Left lung (tissue), 10 donors: Measurements from ENCODE around the gene MUC2. TPM values are rescaled to one million over a fixed set of nuclear protein-coding genes. Genes with fewer than 3 reads are reported as not detected.
A peak's percentile ranks its signal among the peaks of the same experiment; 100 is the strongest.

Experiments
- ATAC-seq: fragments of 200-7000 bp; cut with Tn5 transposase; one replicate; pipeline ENCODE4 v1.9.1; 2020; ENCODE audit warnings: moderate library complexity
- DNase-seq, 4 donors: peaks; one replicate each; pipeline ENCODE4 v3.0.0-alpha.2; 2013 to 2020
- H3K27ac ChIP-seq, 2 donors: fragments of 200-600 bp; sonication (generic) in 1 of 2; one replicate each; pipeline versions ENCODE4 v1.5.0 to v1.8.0; 2020 to 2021
- H3K27me3 ChIP-seq, 2 donors: fragments of 200-600 bp; sonication (generic) in 1 of 2; one replicate each; pipeline versions ENCODE4 v1.5.0 to v1.8.0; 2020 to 2021
- H3K36me3 ChIP-seq, 2 donors: fragments of 200-600 bp; sonication (generic) in 1 of 2; one replicate each; pipeline versions ENCODE4 v1.5.0 to v1.8.0; 2020 to 2021
- H3K4me1 ChIP-seq, 2 donors: fragments of 200-600 bp; one replicate each; pipeline ENCODE4 v1.8.0; 2021
- H3K4me3 ChIP-seq, 2 donors: fragments of 200-600 bp; sonication (generic) in 1 of 2; one replicate each; pipeline versions ENCODE4 v1.5.0 to v1.8.0; 2020 to 2021; ENCODE audit warnings: mild to moderate bottlenecking in 1 of 2
- H3K9me3 ChIP-seq, 2 donors: fragments of 200-600 bp; sonication (generic) in 1 of 2; one replicate each; pipeline versions ENCODE4 v1.5.0 to v1.8.0; 2020 to 2021
- intact Hi-C, 2 donors: fragments of 100-400 bp; cut with DNase I; formaldehyde crosslinking; loops; one replicate each; pipeline versions ENCODE4 v1.11.2 to v1.14.2; 2022
- polyA plus RNA-seq, 6 donors: library from polyadenylated mRNA; unstranded; fragments of 120-200 nt; gene quantifications; one replicate each; pipeline ENCODE4 v1.2.1, GENCODE V29; 2013; ENCODE audit not compliant: insufficient read length in 6 of 6
- total RNA-seq, 2 donors: library from RNA; stranded (reverse); fragmentation: NEBNext Ultra II Directional; extraction: Animal tissue kit (Norgen Biotek cat#: 25700); gene quantifications; one replicate each; pipeline ENCODE4 v1.2.1, GENCODE V29; 2021
- TF ChIP-seq, protein P1 (sequence below), 2 donors: fragments of 200-600 bp; sonication (generic) in 1 of 2; IDR thresholded peaks; one replicate each; pipeline versions ENCODE4 v1.5.0 to v1.8.0; 2021; ENCODE audit warnings: antibody characterized with exemption in 2 of 2
- donor health status: DM: no; HTN: yes; CAD: no.
- donor health status: DM: no; HTN: no; CAD: no.

Gene MUC2
- total and polyA plus RNA-seq, 8 donors: 0.02 to 0.03 (median 0.03) TPM; not detected in 3

DNA sequence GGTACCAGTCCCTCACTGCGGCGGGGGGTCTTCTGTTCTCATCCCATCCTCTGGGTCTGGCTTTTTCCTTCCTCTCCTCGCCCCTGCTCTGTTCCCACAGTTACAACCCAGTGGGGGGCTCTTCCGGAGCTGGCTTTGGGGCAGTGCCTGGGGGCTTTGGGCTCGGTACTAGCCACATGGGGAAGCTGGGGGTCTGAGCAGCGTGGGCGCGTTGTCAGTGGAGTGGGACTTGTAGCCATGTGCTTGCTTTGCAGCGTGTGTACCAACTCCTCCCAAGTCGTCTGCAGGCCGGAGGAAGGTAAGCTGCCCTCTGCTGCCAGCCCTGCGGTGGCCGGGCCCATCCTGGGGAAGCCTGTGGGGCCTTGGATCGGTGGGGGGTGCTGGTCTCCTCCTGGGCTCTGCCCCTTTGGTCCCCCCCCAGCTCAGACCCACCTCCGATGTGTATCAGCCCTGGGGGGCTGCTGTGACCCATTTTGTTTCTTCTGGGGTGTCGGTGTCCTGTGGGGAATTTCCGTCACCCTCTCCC is 17.5 kb downstream of the MUC2 start:
- no peak for ATAC-seq
- Histone ChIP-seq H3K36me3 (no peaks in the 10 kb centered on the region), H3K4me3 (no peak overlapping the region), H3K4me1 (no peaks in the 10 kb centered on the region), H3K9me3 (no peaks in the 10 kb centered on the region), H3K27ac (no peak overlapping the region), H3K27me3 (no peaks in the 10 kb centered on the region)
- DNase-seq: peak in 1 of 4 donors; percentile 69
- TF ChIP-seq, protein P1, sequence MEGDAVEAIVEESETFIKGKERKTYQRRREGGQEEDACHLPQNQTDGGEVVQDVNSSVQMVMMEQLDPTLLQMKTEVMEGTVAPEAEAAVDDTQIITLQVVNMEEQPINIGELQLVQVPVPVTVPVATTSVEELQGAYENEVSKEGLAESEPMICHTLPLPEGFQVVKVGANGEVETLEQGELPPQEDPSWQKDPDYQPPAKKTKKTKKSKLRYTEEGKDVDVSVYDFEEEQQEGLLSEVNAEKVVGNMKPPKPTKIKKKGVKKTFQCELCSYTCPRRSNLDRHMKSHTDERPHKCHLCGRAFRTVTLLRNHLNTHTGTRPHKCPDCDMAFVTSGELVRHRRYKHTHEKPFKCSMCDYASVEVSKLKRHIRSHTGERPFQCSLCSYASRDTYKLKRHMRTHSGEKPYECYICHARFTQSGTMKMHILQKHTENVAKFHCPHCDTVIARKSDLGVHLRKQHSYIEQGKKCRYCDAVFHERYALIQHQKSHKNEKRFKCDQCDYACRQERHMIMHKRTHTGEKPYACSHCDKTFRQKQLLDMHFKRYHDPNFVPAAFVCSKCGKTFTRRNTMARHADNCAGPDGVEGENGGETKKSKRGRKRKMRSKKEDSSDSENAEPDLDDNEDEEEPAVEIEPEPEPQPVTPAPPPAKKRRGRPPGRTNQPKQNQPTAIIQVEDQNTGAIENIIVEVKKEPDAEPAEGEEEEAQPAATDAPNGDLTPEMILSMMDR (IDR thresholded peaks at IDR 0.05): no peak
- intact Hi-C loops: no loop called here

DNA sequence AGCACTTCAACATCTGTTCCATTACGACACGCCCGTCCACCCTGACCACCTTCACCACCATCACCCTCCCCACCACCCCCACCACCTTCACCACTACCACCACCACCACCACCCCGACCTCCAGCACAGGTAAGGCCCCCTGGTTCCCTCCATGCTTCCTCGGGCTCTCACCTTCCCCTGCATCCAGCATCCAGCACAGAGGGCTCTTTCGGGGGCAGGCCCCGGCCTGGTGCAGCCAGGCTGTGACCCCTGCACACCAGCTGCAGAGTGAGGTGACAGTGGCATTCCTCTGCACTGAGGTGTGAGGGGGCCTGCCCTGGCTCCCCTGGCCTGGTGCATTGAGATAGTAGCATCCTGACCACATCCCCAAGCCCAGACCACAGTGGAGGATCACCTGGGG is 18.2 kb downstream of the MUC2 start:
- intact Hi-C loops: no loop called here
- DNase-seq (peak in 1 of 4 donors; percentile 65), ATAC-seq (no peak)
- no peaks in the 10 kb centered on the region for H3K36me3 ChIP-seq
- no peaks in the 10 kb centered on the region for H3K27me3 ChIP-seq
- no peak overlapping the region for H3K4me3 ChIP-seq
- no peak overlapping the region for H3K27ac ChIP-seq
- TF ChIP-seq, protein P1 (IDR thresholded peaks at IDR 0.05): no peak
- H3K4me1 ChIP-seq: no peaks in the 10 kb centered on the region
- H3K9me3 ChIP-seq: no peaks in the 10 kb centered on the region

DNA sequence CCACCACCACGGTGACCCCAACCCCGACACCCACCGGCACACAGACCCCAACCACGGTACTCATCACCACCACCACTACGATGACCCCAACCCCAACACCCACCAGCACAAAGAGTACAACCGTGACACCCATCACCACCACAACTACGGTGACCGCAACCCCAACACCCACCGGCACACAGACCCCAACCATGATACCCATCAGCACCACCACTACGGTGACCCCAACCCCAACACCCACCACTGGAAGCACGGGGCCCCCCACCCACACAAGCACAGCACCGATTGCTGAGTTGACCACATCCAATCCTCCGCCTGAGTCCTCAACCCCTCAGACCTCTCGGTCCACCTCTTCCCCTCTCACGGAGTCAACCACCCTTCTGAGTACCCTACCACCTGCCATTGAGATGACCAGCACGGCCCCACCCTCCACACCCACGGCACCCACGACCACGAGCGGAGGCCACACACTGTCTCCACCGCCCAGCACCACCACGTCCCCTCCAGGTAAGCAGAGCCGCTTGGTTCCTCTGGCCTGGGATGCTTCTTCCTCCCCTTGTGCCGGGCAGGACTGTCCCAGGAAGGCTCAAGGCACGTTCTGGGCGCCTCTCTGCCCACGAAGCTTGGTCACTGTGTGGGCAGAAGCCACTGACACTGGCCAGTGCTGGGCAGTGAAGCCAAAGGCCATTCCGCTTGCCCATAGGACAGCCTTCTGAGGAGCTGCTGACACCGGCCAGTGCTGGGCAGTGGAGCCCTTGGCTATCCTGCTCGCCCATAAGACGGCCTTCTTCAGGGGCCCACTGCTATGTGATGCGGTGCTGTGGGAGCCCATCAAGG is 25.1 kb downstream of the MUC2 start:
- Histone ChIP-seq H3K27me3 (peaks cover 0 to 7% of the 10 kb centered on the region in 2 donors), H3K27ac (no peak overlapping the region), H3K4me3 (no peak overlapping the region), H3K36me3 (no peaks in the 10 kb centered on the region), H3K4me1 (no peaks in the 10 kb centered on the region), H3K9me3 (no peaks in the 10 kb centered on the region)
- ATAC-seq: no peak
- peak in 1 of 4 donors; percentile 43 for DNase-seq
- intact Hi-C loops: no loop called here
- TF ChIP-seq, protein P1 (IDR thresholded peaks at IDR 0.05): no peak

DNA sequence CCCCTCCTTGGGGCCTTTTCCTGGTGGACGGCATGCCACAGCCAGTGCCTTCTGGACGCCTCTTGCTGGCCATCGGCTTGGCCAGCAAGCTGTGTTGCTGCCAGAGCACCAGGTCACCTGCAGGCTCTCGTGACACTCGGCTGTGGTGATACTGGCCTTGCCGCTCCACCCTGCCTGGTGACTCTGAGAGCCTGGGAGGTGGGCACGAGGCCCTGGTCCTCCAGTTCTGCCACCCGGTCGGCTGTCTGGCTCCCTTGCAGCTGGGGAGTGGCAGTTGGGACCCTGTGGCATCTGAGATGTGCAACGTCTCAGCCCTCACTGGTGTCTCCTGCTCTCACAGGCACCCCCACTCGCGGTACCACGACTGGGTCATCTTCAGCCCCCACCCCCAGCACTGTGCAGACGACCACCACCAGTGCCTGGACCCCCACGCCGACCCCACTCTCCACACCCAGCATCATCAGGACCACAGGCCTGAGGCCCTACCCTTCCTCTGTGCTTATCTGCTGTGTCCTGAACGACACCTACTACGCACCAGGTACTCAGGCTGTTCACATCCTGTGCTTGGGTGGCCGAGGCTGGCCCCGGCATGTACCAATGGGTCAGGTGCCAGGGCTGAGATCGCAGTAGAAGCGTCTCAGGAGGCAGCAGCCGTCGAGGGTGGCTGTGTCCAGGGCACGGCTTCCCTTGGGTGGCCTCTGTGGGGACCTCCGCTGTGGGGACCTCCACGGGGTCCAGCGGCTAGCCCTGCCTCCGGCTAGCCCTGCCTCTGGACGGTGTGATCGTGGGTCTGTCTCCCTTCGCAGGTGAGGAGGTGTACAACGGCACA is 26.0 kb downstream of the MUC2 start:
- intact Hi-C loops: no loop called here
- Histone ChIP-seq H3K4me3 (no peak overlapping the region), H3K9me3 (no peaks in the 10 kb centered on the region), H3K27ac (no peak overlapping the region), H3K36me3 (no peaks in the 10 kb centered on the region), H3K27me3 (peaks cover 0 to 8% of the 10 kb centered on the region in 2 donors), H3K4me1 (no peaks in the 10 kb centered on the region)
- peak in 1 of 4 donors; percentile 54 for DNase-seq
- ATAC-seq: no peak
- TF ChIP-seq, protein P1 (IDR thresholded peaks at IDR 0.05): no peak
